Brain pericyte (primary cell): ENCODE measurements around the gene ACVRL1.

Experiments used
- DNase-seq: peaks from one replicate; pipeline ENCODE4 v3.0.0-alpha.2; 2012; ENCODE audit warnings: low read depth, low spot score

ACVRL1 gene

GRCh38 chr12:51963477-51963876 lies 56.2 kb downstream of the ACVRL1 start:
- no peak for DNase-seq

- no peak for DNase-seq
Measured at GRCh38 chr12:51969643-51970042, 62.3 kb downstream of the ACVRL1 start.

GRCh38 chr12:51970904-51971646 lies 63.8 kb downstream of the ACVRL1 start:
- DNase-seq, result no peak

GRCh38 chr12:51971679-51972421 lies 64.5 kb downstream of the ACVRL1 start:
- DNase-seq, result no peak

GRCh38 chr12:51972422-51972812 lies 65.1 kb downstream of the ACVRL1 start:
- no peak for DNase-seq

GRCh38 chr12:51972849-51973273 lies 65.6 kb downstream of the ACVRL1 start:
- DNase-seq, result no peak
